Measurements from ENCODE around the gene PCAT6. TPM values are rescaled to one million over a fixed set of nuclear protein-coding genes. Genes with fewer than 3 reads are reported as not detected.
A peak's percentile ranks its signal among the peaks of the same experiment; 100 is the strongest.

Gene PCAT6
- total and polyA plus RNA-seq, 9 donors = 0.57 to 2.8 (median 1.1) TPM; not detected in 2

DNA sequence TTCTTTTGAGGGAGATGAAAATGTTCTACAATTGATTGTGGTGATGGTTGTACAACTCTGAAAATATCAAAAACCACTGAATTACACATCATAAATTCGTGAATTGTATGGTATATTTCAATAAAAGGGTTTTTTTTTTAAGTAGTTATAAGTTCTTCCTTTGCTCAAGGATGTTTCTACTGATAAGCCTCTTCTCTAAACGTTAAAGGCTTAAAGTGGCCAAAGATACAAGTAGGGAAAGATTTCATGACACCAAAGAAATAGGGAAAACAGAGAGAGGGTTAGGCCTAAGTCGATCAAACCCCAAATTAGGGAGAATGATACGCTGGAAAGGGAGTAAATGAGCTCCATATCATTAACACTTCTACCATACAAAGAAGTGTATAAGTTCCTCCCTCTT, 6.6 kb upstream of the PCAT6 start:
- H3K4me1 ChIP-seq (ENCODE audit: insufficient read depth) = peaks cover 8% of the 10 kb centered on the region
- intact Hi-C loops (cut with DNase I) = no loop called here
- H3K27me3 ChIP-seq = no peaks in the 10 kb centered on the region
- H3K9me3 ChIP-seq = no peaks in the 10 kb centered on the region
- no peak for TF ChIP-seq POLR2A (IDR thresholded peaks at IDR 0.05)
- TF ChIP-seq EP300 (IDR thresholded peaks at IDR 0.05) = no peak
- TF ChIP-seq, protein P1, sequence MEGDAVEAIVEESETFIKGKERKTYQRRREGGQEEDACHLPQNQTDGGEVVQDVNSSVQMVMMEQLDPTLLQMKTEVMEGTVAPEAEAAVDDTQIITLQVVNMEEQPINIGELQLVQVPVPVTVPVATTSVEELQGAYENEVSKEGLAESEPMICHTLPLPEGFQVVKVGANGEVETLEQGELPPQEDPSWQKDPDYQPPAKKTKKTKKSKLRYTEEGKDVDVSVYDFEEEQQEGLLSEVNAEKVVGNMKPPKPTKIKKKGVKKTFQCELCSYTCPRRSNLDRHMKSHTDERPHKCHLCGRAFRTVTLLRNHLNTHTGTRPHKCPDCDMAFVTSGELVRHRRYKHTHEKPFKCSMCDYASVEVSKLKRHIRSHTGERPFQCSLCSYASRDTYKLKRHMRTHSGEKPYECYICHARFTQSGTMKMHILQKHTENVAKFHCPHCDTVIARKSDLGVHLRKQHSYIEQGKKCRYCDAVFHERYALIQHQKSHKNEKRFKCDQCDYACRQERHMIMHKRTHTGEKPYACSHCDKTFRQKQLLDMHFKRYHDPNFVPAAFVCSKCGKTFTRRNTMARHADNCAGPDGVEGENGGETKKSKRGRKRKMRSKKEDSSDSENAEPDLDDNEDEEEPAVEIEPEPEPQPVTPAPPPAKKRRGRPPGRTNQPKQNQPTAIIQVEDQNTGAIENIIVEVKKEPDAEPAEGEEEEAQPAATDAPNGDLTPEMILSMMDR (IDR thresholded peaks at IDR 0.05) = no peak
- no peak overlapping the region for H3K4me3 ChIP-seq
- WGBS, 3 donors = 61 to 69% (median 67%) methylated on average over 4 of the region's 4 CpGs
- no peak overlapping the region for H3K27ac ChIP-seq
- no peaks in the 10 kb centered on the region for H3K36me3 ChIP-seq
- no peak for DNase-seq

DNA sequence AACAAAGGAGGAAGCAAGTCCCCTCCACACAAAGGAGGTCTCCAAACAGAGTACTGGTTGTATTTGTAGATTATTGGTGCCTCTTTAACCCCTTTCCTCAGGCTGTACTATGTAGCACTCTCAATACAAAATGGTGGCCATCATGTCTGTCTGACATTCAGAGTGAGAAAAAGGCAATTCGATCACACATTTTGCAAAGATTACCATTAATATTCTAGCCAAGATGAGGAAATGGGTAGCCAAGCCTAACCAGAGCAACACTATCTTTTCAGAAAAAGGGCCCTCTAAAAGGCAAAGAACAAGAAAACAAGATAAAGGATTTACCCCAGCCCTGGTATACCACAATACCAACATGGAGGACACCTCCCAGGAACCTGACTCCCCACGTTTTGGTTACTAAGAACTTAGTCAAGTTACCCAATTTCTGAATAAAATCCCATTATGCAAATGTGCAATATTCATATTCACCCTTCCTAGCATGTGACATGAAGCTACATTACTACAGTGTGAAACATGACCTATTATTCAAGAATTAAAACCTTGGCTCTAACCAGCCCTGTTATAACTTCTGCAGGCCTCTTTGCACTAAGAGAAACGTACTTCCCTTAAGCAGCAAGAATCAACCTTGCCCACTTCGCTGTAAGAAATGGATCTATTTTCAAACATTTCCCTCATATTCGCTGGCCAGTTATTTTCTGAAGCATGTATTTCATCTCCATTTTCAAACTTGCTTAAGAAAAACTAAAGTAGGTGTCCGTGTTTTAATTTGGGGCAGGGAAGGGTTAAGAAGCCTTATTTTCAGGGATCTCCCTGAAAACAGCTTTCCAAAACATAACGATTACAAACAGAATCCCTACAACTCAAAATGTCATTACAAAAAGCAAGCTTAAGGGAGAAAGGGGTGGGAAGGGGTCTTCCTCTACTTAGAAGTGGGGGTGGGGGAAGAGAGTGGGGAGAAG, 4.6 kb upstream of the PCAT6 start:
- WGBS, 3 donors = 12 to 15% (median 14%) methylated on average over 7 of the region's 7 CpGs
- H3K9me3 ChIP-seq = no peaks in the 10 kb centered on the region
- peak overlapping the region; percentile 71 to 79 for H3K27ac ChIP-seq
- no peaks in the 10 kb centered on the region for H3K27me3 ChIP-seq
- H3K36me3 ChIP-seq = no peaks in the 10 kb centered on the region
- intact Hi-C loops (cut with DNase I) = no loop called here
- H3K4me1 ChIP-seq (ENCODE audit: insufficient read depth) = peaks cover 8% of the 10 kb centered on the region
- no peak for TF ChIP-seq POLR2A (IDR thresholded peaks at IDR 0.05)
- TF ChIP-seq, protein P1 (IDR thresholded peaks at IDR 0.05) = no peak
- no peak for TF ChIP-seq EP300 (IDR thresholded peaks at IDR 0.05)
- peak overlapping the region; percentile 68 for H3K4me3 ChIP-seq
- no peak for DNase-seq

DNA sequence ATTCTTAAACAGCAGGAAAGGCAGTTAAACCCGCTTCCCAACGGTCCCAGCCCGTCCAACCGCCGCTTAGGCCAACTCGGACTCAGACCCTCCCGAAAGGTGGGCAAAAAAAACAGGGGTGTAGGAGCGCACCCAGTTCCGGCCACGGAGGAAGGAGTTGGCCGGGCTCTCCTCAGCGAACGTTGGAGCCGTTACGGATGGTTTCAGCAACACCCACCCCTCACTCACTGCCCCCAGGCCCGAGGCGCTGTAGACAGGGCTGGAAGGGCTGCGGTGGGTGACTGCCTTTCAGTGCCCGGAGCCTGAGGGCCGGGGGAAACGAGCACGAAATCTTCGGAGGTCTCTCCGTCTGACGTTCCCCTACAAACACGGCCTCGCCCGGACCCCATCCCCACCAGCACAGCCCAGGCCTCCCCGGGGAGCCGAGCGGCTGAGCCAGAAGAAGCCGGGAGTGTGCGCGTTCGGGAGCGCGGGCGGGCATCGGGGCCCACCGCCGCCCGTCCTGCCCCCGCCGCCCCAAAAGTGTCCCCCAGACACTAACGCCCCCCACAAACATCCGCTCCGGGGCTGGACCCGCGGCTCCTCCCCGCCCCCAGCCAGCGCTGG, 3.8 kb upstream of the PCAT6 start:
- intact Hi-C loops (cut with DNase I) = loop anchor here in 1 of 4 donors (1.0 kb wide), 1 partner anchor 28 kb away; no protein-coding TSS in a partner anchor
- DNase-seq = peak in 4 of 5 donors; percentile 22 to 64 (median 34)
- H3K4me3 ChIP-seq = peak overlapping the region; percentile 68
- peak overlapping the region; percentile 71 to 79 for H3K27ac ChIP-seq
- peaks cover 11% of the 10 kb centered on the region for H3K4me1 ChIP-seq (ENCODE audit: insufficient read depth)
- H3K9me3 ChIP-seq = no peaks in the 10 kb centered on the region
- H3K27me3 ChIP-seq = no peaks in the 10 kb centered on the region
- 0 to 1% (median 1%) methylated on average over 36 to 51 of the region's 51 CpGs for WGBS, 3 donors
- TF ChIP-seq POLR2A (IDR thresholded peaks at IDR 0.05) (no peak), EP300 (IDR thresholded peaks at IDR 0.05) (no peak)
- TF ChIP-seq, protein P1 (IDR thresholded peaks at IDR 0.05) = no peak
- no peaks in the 10 kb centered on the region for H3K36me3 ChIP-seq

DNA sequence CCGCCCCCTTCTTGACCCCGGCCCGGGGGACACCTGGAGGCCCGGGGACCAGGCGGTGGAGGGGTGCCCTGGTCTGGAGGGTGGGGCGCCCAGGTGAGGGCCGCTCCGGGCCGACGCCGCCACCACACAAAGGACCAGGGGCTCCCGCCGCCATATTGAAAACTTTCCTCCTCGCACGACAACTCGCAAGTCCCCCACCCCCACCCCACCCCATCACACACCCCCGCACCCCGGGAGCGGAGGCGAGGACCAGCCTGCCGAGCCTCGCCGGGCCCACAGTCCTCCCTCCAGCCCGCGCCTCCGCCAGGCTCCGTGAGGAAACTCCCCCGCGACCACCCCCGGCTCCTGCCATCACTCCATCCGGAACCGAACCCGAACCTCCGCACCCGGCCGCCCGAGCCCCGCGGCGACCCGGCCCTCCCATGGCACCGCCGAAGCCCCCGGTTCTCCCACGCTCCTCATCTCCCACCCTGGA, 3.3 kb upstream of the PCAT6 start:
- Histone ChIP-seq H3K36me3 (no peaks in the 10 kb centered on the region), H3K4me3 (peak overlapping the region; percentile 68), H3K27me3 (no peaks in the 10 kb centered on the region), H3K4me1 (ENCODE audit: insufficient read depth) (peaks cover 11% of the 10 kb centered on the region), H3K27ac (peak overlapping the region; percentile 71 to 79), H3K9me3 (no peaks in the 10 kb centered on the region)
- DNase-seq = peak in 4 of 5 donors; percentile 40 to 68 (median 54)
- TF ChIP-seq EP300 (IDR thresholded peaks at IDR 0.05) (no peak), POLR2A (IDR thresholded peaks at IDR 0.05) (no peak)
- TF ChIP-seq, protein P1 (IDR thresholded peaks at IDR 0.05) = no peak
- WGBS, 3 donors = 1% methylated on average over 28 to 45 of the region's 45 CpGs
- intact Hi-C loops (cut with DNase I) = loop anchor here in 1 of 4 donors (1.0 kb wide), 1 partner anchor 28 kb away; no protein-coding TSS in a partner anchor
